Hematopoietic multipotent progenitor cell treated with erythropoietin and hydrocortisone succinate and interleukin-3 and kit ligand, for 4 days (in vitro differentiated cells): ENCODE data around the gene GRK5.

Experiments
- DNase-seq: peaks from one replicate; pipeline ENCODE4 v3.0.0-alpha.2; 2015

Gene GRK5

DNA sequence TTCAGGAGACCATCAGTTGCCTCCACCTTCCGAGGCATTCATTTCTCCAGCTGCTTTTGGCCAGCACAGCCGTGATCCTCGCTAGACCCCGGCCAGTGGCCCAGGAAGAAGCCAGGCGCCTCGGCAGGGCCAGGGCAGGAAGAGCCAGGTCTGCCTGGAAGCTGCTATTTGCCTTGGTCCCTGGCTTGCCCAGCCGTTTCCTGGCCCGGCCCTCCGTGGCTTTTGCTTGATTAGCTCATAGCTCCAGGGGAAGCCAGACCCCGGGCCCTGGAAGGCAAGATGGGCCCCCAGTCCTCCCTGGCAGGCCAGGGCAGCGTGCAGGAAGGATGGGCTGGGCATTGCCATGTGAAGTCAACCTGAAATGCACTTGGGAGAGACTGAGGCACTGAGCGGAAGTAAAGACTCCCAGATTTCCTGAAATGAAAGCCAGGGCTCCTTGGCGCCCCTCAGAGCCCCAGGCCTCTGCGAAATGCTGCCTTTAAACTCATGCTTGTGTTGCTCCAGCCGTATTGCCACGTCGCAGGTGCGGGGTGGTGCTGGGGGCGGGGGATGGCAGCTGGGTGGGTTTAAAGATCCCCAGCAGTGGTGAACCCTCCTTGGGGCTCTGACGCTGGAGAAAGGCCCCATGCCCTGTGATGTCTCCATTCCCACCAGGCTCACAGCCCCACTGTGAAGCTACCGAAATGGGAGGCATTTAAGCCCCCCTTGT is 160.6 kb downstream of the GRK5 start:
- DNase-seq = no peak

GRCh38 chr10:119368581-119368980 is 161.2 kb downstream of the GRK5 start:
- DNase-seq = no peak

DNA sequence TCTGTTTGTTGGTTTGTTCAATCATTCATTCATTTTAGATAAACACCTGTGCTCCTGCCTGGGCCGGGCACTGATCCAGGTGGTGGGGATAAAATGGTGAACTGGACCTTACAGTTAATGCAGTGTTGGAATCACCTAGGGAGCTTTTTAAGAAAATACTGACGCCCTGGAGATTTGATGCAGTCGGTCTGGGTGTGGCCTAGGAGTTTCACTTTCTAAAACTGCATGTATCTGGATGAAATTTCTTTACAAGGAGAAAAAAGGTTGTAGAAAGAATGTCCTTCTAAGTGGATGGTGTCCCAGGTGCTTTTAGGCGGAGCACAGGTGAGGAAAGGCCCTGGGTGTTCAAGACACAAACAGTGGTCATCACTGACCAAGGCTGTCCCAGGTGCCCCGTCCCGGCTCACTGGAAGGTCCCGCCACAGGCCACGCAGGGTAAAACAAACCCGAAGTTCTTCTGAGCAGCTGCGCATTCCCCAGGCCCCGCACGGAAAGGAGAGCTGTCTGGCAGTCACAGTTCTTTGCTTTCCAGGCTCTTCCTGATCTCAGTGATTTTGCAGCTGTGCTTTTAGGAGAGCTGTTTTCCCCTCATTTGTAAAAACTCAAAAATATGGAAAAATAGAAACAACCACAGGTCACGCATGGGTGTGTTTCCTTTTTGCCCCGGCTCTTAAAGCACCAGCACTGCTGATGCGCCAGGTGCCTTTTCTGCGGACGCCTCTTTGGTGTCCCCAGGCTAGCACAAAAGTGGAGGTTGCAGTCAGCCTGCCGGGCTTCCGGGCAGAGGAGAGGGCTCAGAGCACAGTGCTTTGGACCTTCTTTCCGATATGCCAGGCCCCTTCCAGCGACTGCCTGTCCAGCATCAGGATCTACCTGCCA is 161.9 kb downstream of the GRK5 start:
- DNase-seq = no peak

DNA sequence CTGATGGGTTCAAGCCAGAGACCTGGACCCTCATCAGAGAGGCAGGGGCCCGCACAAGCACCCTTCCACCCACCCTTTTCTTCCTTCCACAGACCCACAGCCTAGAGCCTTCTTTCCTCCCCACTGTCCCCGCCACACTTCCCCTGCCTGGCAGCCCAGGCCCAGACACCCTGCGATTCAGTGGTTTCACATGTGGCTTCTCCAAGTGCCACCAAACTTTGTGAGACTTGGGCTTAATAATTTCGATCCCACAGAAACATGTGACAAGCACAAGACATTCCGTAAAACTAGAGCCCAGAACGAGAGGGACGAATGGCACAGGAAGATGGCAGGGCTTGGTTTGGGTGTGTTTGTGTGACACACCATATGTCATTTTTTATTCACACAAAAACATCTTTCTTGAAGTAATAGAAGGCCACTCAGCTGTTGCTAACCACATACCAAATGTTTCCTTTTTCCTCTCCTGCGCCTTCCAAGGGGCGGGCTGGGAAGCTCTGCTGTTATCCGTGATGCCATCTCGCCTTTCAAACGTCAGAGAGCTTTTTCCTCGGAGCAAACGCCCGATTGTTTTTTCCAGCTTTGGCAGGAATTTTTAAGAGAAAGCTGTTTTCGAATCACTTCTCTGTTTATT is 162.9 kb downstream of the GRK5 start:
- DNase-seq = peak; percentile 15

- no peak for DNase-seq
These were observed 163.8 kb downstream of the GRK5 start for GRCh38 chr10:119370972-119371703.

DNA sequence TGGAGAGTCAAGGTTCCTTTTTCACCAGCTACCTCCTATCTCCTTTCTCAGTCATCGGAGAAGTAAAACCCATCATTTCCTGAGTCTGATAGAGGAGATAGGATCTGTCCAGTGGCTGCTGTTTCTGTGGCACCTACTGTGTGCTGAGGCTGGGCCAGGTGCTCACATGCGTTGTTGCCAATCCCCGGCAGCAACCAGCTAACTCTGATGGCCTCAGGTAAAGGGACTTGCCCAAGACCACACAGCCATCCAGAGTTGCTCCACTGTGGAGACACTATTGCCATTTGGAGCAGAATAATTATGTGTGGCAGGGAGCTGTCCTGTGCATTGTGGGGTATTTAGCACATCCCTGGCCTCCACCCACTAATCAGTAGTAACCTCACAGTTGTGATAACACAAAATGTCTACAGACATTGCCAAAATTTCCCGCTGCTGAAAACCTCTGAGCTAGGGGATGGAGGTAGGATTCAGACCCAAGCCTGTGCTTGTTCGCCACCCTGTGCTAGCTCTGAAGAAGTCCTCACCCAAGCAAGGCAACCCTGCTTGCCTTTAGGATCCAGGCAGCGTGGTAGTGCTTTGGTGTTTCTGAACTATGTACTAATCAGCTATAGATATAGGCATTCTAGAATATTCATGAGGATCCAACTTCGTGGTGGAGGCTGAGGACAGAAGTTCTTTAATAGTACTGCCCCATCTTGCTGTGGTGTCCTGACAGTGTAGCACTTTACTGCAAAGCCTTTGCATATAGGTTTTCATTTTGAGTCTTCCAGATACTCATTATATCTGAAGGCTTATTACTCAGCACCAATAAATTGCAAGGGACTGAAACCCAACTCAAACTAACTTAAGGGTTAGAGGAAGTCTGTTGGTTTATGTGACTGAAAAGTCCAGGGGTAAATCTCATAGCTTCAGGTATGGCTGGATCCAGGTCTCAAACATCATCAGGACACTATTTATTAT is 164.6 kb downstream of the GRK5 start:
- DNase-seq = no peak

DNA sequence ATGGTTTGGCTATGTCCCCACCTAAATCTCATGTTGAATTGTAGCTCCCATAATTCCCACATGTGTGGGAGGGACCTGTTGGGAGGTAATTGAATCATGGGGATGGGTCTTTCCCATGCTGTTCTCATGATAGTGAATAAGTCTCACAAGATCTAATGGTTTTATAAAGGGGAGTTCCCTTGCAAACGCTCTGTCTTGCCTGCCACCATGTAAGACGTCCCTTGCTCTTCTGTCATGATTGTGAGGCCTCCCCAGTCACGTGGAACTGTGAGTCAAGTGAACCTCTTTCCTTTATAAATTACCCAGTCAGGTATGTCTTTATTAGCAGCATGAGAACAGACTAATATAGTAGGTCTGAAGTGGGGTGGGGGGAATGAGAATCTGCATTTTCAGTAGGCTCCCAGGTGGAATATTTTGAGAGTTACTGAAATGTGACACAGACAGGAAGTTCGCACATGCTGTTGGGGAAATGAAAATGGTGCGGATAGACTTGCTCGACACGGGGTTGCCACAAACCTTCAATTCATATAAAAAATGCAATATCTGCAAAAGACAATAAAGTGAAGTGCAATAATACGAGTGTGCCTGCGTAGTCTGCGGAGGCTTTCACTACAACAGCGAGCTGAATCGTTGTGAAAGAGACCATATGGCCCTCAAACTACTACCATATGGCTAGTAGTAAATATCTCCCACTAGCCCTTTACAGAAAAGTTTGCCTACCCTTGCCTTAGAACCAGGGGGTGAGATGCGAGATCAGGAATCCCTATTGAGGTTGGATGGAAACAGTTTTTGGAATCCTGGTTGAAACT is 166.1 kb downstream of the GRK5 start:
- no peak for DNase-seq

DNA sequence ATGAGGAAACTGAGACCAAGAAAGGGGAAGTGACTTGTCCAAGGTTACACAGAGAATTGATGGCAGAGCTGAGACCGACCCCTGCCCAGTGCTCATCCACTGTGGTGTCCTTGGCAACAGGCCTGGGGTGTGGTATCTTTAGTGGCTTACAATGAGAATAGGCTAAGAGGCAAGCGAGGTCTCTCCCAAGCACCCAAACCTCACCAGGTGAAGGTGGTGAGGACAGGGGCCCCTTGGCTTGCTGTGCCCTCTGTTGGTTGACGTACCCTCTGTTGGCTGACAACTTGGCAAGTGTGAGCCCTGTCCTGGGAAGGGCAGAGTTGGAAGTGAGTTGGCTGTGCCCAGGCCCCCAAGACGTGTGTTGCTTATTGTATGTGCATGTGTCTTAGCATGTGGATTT is 166.9 kb downstream of the GRK5 start:
- DNase-seq = no peak

GRCh38 chr10:119375574-119376272 is 168.4 kb downstream of the GRK5 start:
- no peak for DNase-seq

DNA sequence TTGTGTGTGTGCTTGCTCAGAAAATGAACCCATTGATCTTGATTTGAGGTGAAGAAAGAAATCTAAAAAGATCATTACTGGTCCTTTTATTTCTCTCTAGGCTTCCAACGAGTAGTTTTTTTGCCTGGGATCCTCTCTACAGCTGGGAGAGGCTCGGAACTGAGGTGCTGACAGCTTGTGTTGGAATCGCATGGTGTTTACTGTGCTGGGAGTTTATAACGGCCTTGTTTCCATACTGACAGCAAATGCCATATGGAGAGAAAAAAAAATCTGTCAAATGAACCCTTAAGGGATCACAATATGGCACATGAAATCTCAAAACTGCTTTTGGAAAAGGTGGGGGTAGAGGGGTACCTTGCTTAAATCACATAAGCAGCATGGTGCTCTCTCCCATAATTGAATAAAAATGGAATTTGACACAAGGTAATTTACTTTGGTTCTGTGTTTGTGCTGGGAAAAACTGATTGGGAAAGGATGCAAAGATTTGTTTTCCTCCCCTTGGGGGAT is 170.1 kb downstream of the GRK5 start:
- no peak for DNase-seq

- DNase-seq = no peak
These were observed 170.8 kb downstream of the GRK5 start for GRCh38 chr10:119377958-119378736.

- no peak for DNase-seq
These were observed 171.3 kb downstream of the GRK5 start for GRCh38 chr10:119378737-119379067.

- DNase-seq = no peak
These were observed 172.2 kb downstream of the GRK5 start for GRCh38 chr10:119379466-119380071.

DNA sequence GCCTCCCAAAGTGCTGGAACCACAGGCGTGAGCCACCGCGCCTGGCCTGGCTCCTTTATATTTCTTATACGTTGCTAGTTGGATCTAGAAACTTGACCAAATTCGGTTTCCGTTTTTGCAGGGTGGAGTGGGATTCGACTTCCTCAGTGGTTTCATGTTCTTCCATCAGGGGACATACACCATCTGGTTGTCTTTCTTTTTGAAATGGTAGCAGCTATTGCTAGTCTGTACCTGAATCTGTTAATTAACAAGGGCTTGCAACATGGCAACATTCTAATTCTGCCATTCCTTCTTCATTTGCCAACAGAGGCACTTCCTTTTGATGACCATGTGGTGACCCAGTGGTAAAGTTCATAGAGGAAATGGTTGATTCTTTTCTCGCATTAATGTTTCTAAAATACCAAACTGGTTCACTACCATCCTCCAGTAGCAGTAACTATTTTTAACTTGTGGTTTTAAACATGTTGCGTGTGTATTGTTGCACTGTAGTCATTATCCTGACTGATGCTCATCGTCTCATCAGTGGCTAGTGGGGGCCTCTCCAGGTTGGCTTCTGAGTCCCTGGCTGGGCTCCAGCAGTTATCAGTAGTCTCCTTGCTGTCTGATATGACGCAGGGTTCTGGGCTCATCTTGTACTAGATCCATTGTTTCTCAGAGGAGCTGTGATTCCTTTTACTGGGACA is 175.9 kb downstream of the GRK5 start:
- DNase-seq = no peak

DNA sequence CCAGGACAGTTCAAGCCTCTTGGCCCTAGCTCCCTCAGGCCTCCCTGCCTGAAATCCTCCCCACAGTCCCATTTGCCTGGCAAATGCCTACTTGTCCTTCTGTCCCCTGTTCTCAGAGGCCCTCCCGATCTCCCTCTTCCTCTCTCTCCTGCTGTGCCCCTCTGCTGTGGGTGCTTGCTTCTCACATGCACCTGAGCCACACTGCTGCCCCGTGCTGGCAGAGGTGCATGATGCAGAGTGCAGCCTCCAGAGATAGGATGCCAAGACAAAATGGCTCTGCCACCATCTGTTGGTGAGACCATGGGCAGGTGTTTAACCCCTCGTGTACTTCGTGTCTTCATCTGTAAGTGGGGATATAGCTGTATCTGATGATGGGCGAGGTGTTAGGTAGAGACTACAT is 176.8 kb downstream of the GRK5 start:
- no peak for DNase-seq

DNA sequence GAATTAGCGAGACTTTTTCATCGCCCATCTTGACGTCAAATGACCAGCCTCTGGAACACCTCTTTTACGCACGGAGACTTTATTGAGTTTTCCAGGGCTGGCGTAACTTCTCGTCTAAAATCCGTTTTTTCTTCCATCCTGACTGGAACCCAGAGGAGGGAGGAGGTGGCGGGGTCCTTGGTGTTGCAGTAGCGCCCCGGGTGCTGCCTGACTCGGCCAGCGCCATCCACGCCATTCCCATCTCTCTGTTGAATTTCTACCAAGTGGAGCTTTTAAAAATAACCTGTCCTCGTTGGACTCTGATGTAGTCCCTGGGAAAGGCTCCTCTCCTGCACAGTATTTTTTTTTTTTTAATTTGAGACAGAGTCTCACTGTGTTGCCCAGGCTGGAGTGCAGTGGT is 179.3 kb downstream of the GRK5 start:
- no peak for DNase-seq

GRCh38 chr10:119388849-119389345 is 181.5 kb downstream of the GRK5 start:
- no peak for DNase-seq
